Fibroblast of pulmonary artery (primary cell): Measurements from ENCODE around the gene NTRK2.

Source experiments
- DNase-seq: peaks from one replicate; pipeline ENCODE4 v3.0.0-alpha.2; 2010; ENCODE audit warnings: low read depth
- H3K4me3 ChIP-seq: replicated peaks from 2 replicates; pipeline ENCODE4 v1.5.1; 2011; ENCODE audit warnings: low read depth, mild to moderate bottlenecking, control low read depth, low read length, moderate library complexity
- CTCF ChIP-seq: IDR thresholded peaks from 2 replicates; pipeline ENCODE4 v1.5.1; 2011; ENCODE audit warnings: mild to moderate bottlenecking, control low read depth, low read length, inconsistent platforms; ENCODE audit errors: missing control alignments

The NTRK2 gene

DNA sequence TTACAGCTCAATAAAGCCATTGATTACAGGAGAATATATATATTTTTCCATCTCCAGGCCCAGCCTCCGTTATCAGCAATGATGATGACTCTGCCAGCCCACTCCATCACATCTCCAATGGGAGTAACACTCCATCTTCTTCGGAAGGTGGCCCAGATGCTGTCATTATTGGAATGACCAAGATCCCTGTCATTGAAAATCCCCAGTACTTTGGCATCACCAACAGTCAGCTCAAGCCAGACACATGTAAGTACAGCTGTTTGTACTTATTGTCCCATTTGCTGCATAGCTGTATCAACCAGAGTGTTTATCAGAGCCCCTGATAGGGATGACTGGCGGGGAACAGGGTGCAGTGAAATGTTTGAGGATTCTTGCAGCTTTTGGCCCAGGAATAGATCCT lies 197.7 kb downstream of the NTRK2 start:
- no peak overlapping the region for H3K4me3 ChIP-seq
- TF ChIP-seq CTCF: no peak
- DNase-seq: no peak

- no peak overlapping the region for H3K4me3 ChIP-seq
- TF ChIP-seq CTCF: no peak
- DNase-seq: no peak
These were observed 199.6 kb downstream of the NTRK2 start for GRCh38 chr9:84869091-84869490.

DNA sequence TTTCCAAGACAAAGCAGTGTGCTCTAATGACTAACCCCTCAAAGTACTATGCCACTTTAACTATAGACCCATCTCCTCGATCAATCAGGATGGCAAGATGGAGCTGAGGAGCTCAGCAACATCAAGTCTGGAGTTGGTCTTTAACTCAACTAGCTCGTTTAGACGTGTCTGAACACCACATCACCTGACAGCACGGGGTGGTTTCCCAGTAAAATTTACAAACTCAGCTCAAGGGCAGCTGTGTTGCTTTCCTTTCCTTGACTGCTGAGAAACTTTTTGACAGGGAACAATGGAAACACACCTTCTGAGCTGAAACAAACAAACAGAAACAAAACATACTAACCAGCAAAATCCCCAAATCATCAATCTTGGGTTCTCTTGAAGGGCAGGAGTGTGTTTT lies 202.5 kb downstream of the NTRK2 start:
- no peak for DNase-seq
- no peak overlapping the region for H3K4me3 ChIP-seq
- TF ChIP-seq CTCF: no peak

GRCh38 chr9:84874022-84874421 lies 204.5 kb downstream of the NTRK2 start:
- TF ChIP-seq CTCF: no peak
- no peak overlapping the region for H3K4me3 ChIP-seq
- no peak for DNase-seq

DNA sequence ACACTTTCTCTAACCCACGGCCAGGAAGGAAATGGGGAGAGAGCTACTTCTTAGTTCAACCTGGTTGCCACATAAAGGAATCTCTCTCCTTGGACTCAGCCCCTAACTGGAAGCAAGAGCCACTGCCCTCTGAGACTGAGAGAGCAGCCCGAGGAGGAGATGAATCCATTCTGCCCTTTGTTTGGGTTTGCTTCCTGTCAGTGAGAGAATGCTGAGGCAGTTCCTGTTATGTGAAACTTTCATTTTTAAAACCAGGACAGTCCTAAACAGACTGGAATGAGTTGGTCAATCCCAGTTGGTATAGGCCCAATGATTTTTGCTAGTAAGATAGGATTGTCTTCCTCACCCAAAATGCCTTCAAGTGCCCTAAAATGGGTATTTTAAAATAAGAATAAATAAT lies 205.1 kb downstream of the NTRK2 start:
- H3K4me3 ChIP-seq: no peak overlapping the region
- TF ChIP-seq CTCF: no peak
- peak; percentile 44 for DNase-seq

GRCh38 chr9:84875193-84875592 lies 205.7 kb downstream of the NTRK2 start:
- no peak overlapping the region for H3K4me3 ChIP-seq
- no peak for TF ChIP-seq CTCF

GRCh38 chr9:84879631-84880030 lies 210.1 kb downstream of the NTRK2 start:
- H3K4me3 ChIP-seq: no peak overlapping the region
- TF ChIP-seq CTCF: no peak
- no peak for DNase-seq

More at GRCh38 chr9:84875193-84875592, 205.7 kb downstream of the NTRK2 start:
- DNase-seq: peak; percentile 38
